HFF-Myc (cell line): ENCODE data around the gene ASCC2.

Experiments used
- DNase-seq: peaks from one replicate; pipeline ENCODE4 v3.0.0-alpha.2; 2011; ENCODE audit warnings: low read depth; ENCODE audit errors: extremely low read depth
- H3K4me3 ChIP-seq: replicated peaks from 2 replicates; pipeline ENCODE4 v1.5.1; 2011; ENCODE audit warnings: low read depth, mild to moderate bottlenecking, control low read depth, low read length
- TF ChIP-seq, protein P1 (sequence below): IDR thresholded peaks from 2 replicates; pipeline ENCODE4 v1.5.1; 2012; ENCODE audit warnings: mild to moderate bottlenecking, low read depth, low read length, control low read depth; ENCODE audit errors: missing control alignments

The ASCC2 gene, protein sequence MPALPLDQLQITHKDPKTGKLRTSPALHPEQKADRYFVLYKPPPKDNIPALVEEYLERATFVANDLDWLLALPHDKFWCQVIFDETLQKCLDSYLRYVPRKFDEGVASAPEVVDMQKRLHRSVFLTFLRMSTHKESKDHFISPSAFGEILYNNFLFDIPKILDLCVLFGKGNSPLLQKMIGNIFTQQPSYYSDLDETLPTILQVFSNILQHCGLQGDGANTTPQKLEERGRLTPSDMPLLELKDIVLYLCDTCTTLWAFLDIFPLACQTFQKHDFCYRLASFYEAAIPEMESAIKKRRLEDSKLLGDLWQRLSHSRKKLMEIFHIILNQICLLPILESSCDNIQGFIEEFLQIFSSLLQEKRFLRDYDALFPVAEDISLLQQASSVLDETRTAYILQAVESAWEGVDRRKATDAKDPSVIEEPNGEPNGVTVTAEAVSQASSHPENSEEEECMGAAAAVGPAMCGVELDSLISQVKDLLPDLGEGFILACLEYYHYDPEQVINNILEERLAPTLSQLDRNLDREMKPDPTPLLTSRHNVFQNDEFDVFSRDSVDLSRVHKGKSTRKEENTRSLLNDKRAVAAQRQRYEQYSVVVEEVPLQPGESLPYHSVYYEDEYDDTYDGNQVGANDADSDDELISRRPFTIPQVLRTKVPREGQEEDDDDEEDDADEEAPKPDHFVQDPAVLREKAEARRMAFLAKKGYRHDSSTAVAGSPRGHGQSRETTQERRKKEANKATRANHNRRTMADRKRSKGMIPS

DNA sequence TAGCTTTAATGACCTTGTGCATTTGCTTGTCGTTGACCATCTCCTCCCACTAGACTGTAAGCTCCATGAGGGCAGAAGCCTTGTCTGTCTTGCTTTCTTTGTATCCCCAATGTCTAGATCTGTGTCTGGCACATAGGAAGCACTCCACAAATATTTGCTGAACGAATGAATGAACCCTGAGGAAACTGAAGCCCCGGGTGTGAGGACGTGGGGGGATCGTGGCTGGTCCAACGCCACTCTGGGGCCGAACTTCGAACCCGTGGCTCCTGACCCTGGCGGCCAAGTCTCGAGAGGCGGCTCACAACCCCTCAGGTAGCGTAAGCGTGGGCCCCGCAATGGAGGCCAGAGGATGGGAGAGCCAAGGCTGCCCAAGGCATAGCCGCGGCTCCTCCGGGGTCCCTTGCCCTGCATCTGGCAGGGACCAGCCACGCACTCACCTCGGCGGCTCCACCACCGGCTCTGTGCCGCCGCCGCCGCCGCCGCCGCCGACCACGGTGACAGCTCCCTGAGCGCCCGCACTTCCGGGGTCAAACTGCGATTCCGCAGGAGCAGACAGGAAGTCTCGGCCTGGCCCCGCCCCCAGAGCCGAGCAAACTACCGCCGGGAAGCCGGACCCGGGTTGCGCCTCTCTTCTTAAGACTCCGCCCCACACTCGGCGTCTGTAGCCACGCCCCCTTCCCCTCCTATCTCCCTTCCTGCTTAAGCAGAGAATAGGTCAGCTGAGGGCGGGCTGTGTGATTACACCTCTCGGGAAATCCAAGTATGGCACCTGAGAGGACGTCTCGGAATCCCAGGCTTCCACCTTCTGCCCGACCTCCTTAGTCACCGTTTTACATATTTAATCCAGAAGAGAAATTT is at the start of gene ASCC2:
TSS of gene ASCC2 (minus strand) at position 534 of the 858 bp plus-strand sequence. CDS start 5,949 bp downstream, outside the sequence.
- DNase-seq = peak; percentile 84
- peak within 1 kb of the TSS; percentile 73 for H3K4me3 ChIP-seq

DNA sequence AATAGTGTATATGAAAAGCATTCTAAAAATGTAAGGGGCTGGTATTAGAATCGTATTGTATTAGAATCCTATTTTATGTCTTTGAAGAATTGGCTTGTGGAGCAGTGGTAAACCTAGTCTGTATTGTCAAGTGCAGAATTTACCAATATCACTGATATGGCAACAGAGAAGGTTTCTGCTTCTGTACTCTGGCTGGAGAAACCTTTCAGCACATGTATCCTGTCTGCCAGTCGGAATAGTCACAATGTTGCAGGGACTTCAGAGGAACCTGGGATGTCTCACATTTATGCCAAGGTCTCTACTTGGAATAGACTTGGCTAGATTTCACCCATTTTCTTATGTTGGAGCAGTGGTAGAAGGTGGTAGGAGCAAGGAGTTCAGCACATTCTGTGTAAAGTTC is 49.3 kb upstream of the ASCC2 start:
- TF ChIP-seq, protein P1, sequence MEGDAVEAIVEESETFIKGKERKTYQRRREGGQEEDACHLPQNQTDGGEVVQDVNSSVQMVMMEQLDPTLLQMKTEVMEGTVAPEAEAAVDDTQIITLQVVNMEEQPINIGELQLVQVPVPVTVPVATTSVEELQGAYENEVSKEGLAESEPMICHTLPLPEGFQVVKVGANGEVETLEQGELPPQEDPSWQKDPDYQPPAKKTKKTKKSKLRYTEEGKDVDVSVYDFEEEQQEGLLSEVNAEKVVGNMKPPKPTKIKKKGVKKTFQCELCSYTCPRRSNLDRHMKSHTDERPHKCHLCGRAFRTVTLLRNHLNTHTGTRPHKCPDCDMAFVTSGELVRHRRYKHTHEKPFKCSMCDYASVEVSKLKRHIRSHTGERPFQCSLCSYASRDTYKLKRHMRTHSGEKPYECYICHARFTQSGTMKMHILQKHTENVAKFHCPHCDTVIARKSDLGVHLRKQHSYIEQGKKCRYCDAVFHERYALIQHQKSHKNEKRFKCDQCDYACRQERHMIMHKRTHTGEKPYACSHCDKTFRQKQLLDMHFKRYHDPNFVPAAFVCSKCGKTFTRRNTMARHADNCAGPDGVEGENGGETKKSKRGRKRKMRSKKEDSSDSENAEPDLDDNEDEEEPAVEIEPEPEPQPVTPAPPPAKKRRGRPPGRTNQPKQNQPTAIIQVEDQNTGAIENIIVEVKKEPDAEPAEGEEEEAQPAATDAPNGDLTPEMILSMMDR = no peak
- no peak overlapping the region for H3K4me3 ChIP-seq
- no peak for DNase-seq

More for the DNA sequence above, at the start of gene ASCC2:
- TF ChIP-seq, protein P1 = no peak

DNA sequence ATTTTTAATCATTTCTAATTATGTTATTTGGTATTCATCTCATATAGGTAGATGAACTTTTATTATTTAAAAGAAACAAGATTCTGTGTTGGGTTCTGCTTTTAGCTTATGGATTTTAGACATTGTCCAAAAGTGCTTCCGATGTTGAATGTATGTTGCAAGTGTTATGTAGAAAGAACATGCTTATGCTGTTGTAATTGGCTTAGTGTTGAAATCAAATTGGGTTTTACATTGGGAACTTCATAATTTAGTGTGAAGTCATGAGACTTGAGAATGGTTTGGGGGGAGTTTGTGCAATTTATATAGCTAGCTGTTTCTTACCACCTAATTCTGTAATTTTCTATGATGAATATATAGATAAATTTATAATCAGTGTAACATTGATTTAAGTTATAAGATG is 48.5 kb upstream of the ASCC2 start:
- TF ChIP-seq, protein P1 = no peak
- H3K4me3 ChIP-seq = no peak overlapping the region

DNA sequence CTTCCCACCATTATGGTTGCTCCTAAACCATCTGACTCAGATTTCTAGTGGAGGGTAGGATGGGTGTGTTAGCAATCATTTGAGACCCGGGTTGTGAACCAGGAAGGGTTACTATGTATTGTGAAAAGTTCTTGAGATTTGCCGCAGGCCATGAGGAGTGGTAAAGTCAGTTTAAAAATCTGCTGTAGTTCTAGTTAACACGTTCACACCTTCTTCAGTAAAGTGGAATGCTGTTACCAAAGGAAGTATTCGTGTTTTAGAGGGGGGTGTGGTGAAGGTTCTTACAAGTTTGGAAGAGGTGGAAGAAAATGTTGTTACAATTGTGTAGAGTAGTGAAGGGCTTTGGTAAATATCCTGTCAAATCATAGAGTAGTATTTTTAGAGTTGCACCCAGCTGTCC is 47.5 kb upstream of the ASCC2 start:
- TF ChIP-seq, protein P1 = no peak
- DNase-seq = no peak

More for the DNA sequence above, 48.5 kb upstream of the ASCC2 start:
- DNase-seq = no peak

DNA sequence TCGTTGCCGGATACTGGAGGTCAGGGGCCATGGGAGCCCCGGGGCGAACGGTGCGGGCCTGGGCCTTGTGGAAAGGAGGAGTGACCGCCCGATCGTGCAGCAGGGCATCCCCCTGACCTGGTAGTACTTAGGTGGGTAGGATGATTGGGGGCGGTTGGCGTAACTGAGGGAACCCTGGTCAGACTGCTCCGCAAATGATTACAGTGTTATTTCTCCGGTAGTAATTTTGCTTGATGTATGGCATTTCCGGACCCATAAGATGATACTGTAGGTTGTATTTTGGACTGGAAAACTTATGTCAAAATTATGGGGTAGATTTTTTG is 45.7 kb upstream of the ASCC2 start:
- no peak for DNase-seq
- TF ChIP-seq, protein P1 = no peak
- peak overlapping the region; percentile 87 for H3K4me3 ChIP-seq

More for the DNA sequence above, 47.5 kb upstream of the ASCC2 start:
- H3K4me3 ChIP-seq = no peak overlapping the region

DNA sequence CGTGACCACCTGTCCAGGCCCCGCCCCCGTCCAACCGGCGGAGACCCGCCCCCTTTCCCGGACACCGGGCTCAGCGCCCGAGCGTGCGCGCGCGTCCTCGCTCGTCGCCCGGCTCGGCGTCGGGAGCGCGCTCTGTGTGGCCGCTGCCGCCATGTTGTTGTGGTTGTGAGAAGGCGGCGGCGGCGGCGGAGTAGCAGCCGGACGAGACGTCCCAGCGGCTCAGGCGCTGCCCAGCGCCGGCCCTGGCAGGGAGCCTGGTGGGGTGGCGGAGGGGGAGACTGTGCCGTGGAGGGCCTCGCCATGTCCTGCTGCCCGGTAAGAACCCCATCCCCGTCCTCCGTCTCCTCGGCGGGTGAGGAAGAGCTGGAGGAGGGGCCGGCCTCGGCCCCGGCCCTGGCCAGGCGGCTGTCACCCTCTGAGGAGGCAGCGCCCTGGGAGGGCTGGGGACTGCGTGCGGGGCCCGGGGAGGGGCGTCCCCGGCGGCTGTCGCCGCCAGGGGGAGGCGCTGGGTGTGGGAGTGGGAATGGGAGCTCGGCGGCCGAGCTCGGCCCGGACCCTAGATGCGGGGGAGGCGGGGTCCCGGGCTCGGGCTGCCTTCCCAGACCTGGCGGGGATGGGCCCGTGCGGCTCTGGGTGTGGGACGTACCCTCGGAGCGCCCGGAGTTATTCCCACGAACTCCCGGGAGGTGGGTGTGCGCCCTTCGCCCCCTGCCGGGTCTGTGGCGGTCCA is 45.1 kb upstream of the ASCC2 start, which contains the start of gene MTMR3:
TSS of gene MTMR3 (plus strand) at position 130 of the 730 bp plus-strand sequence. CDS start 87,886 bp downstream, outside the sequence.
- DNase-seq = peak; percentile 46
- TF ChIP-seq, protein P1 = peak; percentile 41
- H3K4me3 ChIP-seq = peak within 1 kb of the TSS; percentile 87
